H1 (cell line): ENCODE results near the gene RUVBL1. TPM values are rescaled to one million over a fixed set of nuclear protein-coding genes. Genes with fewer than 3 reads are reported as not detected.

Experiments used
- CTCF ChIA-PET: fragments of 300-600 bp; sonication (Branson Sonifier 250); formaldehyde crosslinking; loops from one replicate; lab custom pipeline; 2021; ENCODE audit not compliant: partially characterized antibody; lab: Charles Lee
- POLR2A ChIA-PET: fragments of 300-600 bp; sonication (Branson Sonifier 250); formaldehyde crosslinking; loops from one replicate; lab custom pipeline; 2021; ENCODE audit warnings: inconsistent platforms; ENCODE audit not compliant: partially characterized antibody; lab: Charles Lee
- DNase-seq, 2 experiments: peaks; one replicate each; pipeline versions ENCODE4 v3.0.0 to v3.0.0-alpha.2; 2010 to 2022; ENCODE audit warnings: low spot score in 2 of 2, low read depth in 1 of 2, mixed read lengths in 1 of 2
- FAIRE-seq: peaks from 2 replicates; lab custom pipeline; 2011; peaks lifted over from hg19 to GRCh38; lab: Jason Lieb, UNC
- H2AFZ ChIP-seq: 2 replicates; pipeline ENCODE4 v1.8.1; 2012; ENCODE audit warnings: low read length, inconsistent platforms
- H2AK5ac ChIP-seq: 2 replicates; pipeline ENCODE4 v1.6.1; 2013; ENCODE audit warnings: low read depth, low read length
- H2BK120ac ChIP-seq: replicated peaks from 2 replicates; pipeline ENCODE3; 2013; ENCODE audit warnings: low read depth, low read length, inconsistent platforms
- H2BK12ac ChIP-seq: 2 replicates; pipeline ENCODE4 v1.6.1; 2013; ENCODE audit warnings: low read depth, low read length
- H2BK15ac ChIP-seq: 2 replicates; pipeline ENCODE4 v1.6.1; 2013; ENCODE audit warnings: low read length
- H2BK20ac ChIP-seq: 2 replicates; pipeline ENCODE4 v1.6.1; 2013; ENCODE audit warnings: low read length
- H2BK5ac ChIP-seq: 2 replicates; pipeline ENCODE4 v1.6.1; 2013; ENCODE audit warnings: low read depth, low read length
- H3K14ac ChIP-seq: 2 replicates; pipeline ENCODE4 v1.6.1; 2013; ENCODE audit warnings: inconsistent platforms; ENCODE audit not compliant: insufficient read length
- H3K18ac ChIP-seq: 2 replicates; pipeline ENCODE4 v1.6.1; 2013; ENCODE audit warnings: low read length; ENCODE audit errors: extremely low read depth
- H3K23ac ChIP-seq: 2 replicates; pipeline ENCODE4 v1.6.1; 2013; ENCODE audit warnings: inconsistent platforms; ENCODE audit not compliant: insufficient read length
- H3K23me2 ChIP-seq: 2 replicates; pipeline ENCODE4 v1.6.1; 2013; ENCODE audit warnings: low read depth, low read length
- H3K27ac ChIP-seq: 2 replicates; pipeline ENCODE4 v1.6.1; 2011; ENCODE audit warnings: low read depth, low read length, inconsistent platforms
- H3K27me3 ChIP-seq, 4 experiments: replicated peaks in 1 of 4; 1 replicate in 1 of 4; 2 replicates in 3 of 4; pipeline versions ENCODE4 v1.6.1 to v1.8.1; 2011 to 2013; ENCODE audit warnings: low read length in 3 of 4, mild to moderate bottlenecking in 3 of 4, inconsistent platforms in 2 of 4, mixed read lengths in 2 of 4, moderate library complexity in 1 of 4; ENCODE audit not compliant: control insufficient read depth in 3 of 4, insufficient read depth in 3 of 4; ENCODE audit errors: extremely low read depth in 1 of 4
- H3K36me3 ChIP-seq, 4 experiments: 2 replicates each; pipeline versions ENCODE4 v1.6.1 to v1.8.1; 2011 to 2013; ENCODE audit warnings: mild to moderate bottlenecking in 4 of 4, low read length in 3 of 4, moderate library complexity in 2 of 4, control low read depth in 1 of 4, inconsistent platforms in 1 of 4; ENCODE audit not compliant: insufficient read depth in 4 of 4, control insufficient read depth in 2 of 4
- H3K4ac ChIP-seq: replicated peaks from 2 replicates; pipeline ENCODE3; 2013; ENCODE audit warnings: low read length, low read depth, mixed read lengths, inconsistent platforms; ENCODE audit not compliant: insufficient read length
- H3K4me1 ChIP-seq, 4 experiments: replicated peaks in 1 of 4; 1 replicate in 1 of 4; 2 replicates in 3 of 4; pipeline versions ENCODE4 v1.6.1 to v1.8.1; 2011 to 2013; ENCODE audit warnings: low read length in 3 of 4, inconsistent platforms in 2 of 4, mixed read lengths in 1 of 4; ENCODE audit not compliant: insufficient read depth in 4 of 4, control insufficient read depth in 3 of 4
- H3K4me2 ChIP-seq, 2 experiments: 2 replicates each; pipeline versions ENCODE4 v1.6.1 to v1.8.1; 2011 to 2013; ENCODE audit warnings: low read depth in 2 of 2, low read length in 2 of 2, control low read depth in 1 of 2, inconsistent platforms in 1 of 2, mild to moderate bottlenecking in 1 of 2; ENCODE audit not compliant: insufficient read depth in 1 of 2
- H3K4me3 ChIP-seq, 4 experiments: fragments of 200-600, 300-600 bp in 1 of 4; sonication (generic), shearing (Covaris generic), sonication (Bioruptor Twin) in 1 of 4; 2 replicates each; pipeline versions ENCODE4 v1.5.1 to v1.8.1; 2011 to 2016; ENCODE audit warnings: low read length in 4 of 4, low read depth in 3 of 4, control low read depth in 2 of 4, inconsistent platforms in 2 of 4, mild to moderate bottlenecking in 2 of 4, mixed read lengths in 1 of 4, moderate library complexity in 1 of 4; ENCODE audit not compliant: insufficient read depth in 2 of 4; ENCODE audit errors: extremely low read depth in 1 of 4
- H3K56ac ChIP-seq: replicated peaks from 2 replicates; pipeline ENCODE3; 2013; ENCODE audit warnings: low read depth, mild to moderate bottlenecking, mixed read lengths, low read length, inconsistent platforms; ENCODE audit not compliant: insufficient read length
- H3K79me1 ChIP-seq: 2 replicates; pipeline ENCODE4 v1.6.1; 2013; ENCODE audit warnings: low read depth, low read length, control low read depth
- H3K79me2 ChIP-seq, 2 experiments: 2 replicates each; pipeline versions ENCODE4 v1.6.1 to v1.8.1; 2012 to 2013; ENCODE audit warnings: low read length in 2 of 2, mild to moderate bottlenecking in 2 of 2, inconsistent platforms in 1 of 2; ENCODE audit not compliant: insufficient read depth in 2 of 2, control insufficient read depth in 1 of 2
- H3K9ac ChIP-seq, 4 experiments: replicated peaks in 1 of 4; 1 replicate in 1 of 4; 2 replicates in 3 of 4; pipeline versions ENCODE4 v1.6.1 to v1.8.1; 2011 to 2013; ENCODE audit warnings: low read depth in 3 of 4, low read length in 3 of 4, control low read depth in 2 of 4, mild to moderate bottlenecking in 2 of 4, moderate library complexity in 2 of 4, inconsistent platforms in 1 of 4; ENCODE audit errors: extremely low read depth in 1 of 4
- H3K9me3 ChIP-seq, 2 experiments: 2 replicates each; pipeline versions ENCODE4 v1.6.1 to v1.8.1; 2012 to 2013; ENCODE audit warnings: mild to moderate bottlenecking in 2 of 2, moderate library complexity in 2 of 2, control low read depth in 1 of 2, inconsistent platforms in 1 of 2, low read depth in 1 of 2, low read length in 1 of 2, mixed read lengths in 1 of 2; ENCODE audit not compliant: insufficient read depth in 2 of 2
- H4K20me1 ChIP-seq, 2 experiments: replicated peaks in 1 of 2; 2 replicates each; pipeline versions ENCODE3 to v1.8.1; 2011 to 2013; ENCODE audit warnings: inconsistent platforms in 2 of 2, low read length in 2 of 2, mild to moderate bottlenecking in 1 of 2; ENCODE audit not compliant: insufficient read depth in 2 of 2, control insufficient read depth in 1 of 2
- H4K5ac ChIP-seq: 2 replicates; pipeline ENCODE4 v1.6.1; 2013; ENCODE audit warnings: low read length, low read depth, mixed read lengths, inconsistent platforms; ENCODE audit not compliant: insufficient read length
- H4K8ac ChIP-seq: 2 replicates; pipeline ENCODE4 v1.8.0; 2013; ENCODE audit warnings: mild to moderate bottlenecking, moderate library complexity, low read length, inconsistent platforms; ENCODE audit not compliant: insufficient read depth; ENCODE audit errors: extremely low read depth
- H4K91ac ChIP-seq: replicated peaks from 2 replicates; pipeline ENCODE3; 2013; ENCODE audit warnings: low read length, mixed read lengths, inconsistent platforms; ENCODE audit not compliant: insufficient read length
- ASH2L ChIP-seq: fragments of 200-600, 300-600 bp; sonication (generic); IDR thresholded peaks from one replicate; pipeline ENCODE4 v1.7.1; 2017; ENCODE audit warnings: low read length
- ATF2 ChIP-seq: IDR thresholded peaks from 2 replicates; pipeline ENCODE4 v1.6.1; 2012; ENCODE audit warnings: low read length, inconsistent platforms
- BRCA1 ChIP-seq: IDR thresholded peaks from 2 replicates; pipeline ENCODE4 v1.6.1; 2012; ENCODE audit warnings: low read depth, low read length, improper control_type of control experiment
- CBX5 ChIP-seq: fragments of 300-800, 300-1000 bp; sonication (generic); IDR thresholded peaks from 2 replicates; pipeline ENCODE4 v1.7.1; 2016; ENCODE audit warnings: antibody characterized with exemption, low read length, low read depth
- CEBPB ChIP-seq: IDR thresholded peaks from 2 replicates; pipeline ENCODE4 v1.6.1; 2012; ENCODE audit warnings: low read depth, low read length
- E2F6 ChIP-seq: IDR thresholded peaks from 2 replicates; pipeline ENCODE4 v1.6.1; 2012; ENCODE audit warnings: inconsistent platforms
- EGR1 ChIP-seq: IDR thresholded peaks from 2 replicates; pipeline ENCODE4 v1.6.1; 2011; ENCODE audit warnings: low read depth, low read length, borderline replicate concordance
- FOSL1 ChIP-seq: IDR thresholded peaks from 2 replicates; pipeline ENCODE4 v1.6.1; 2011; ENCODE audit warnings: mild to moderate bottlenecking, low read depth, low read length, moderate library complexity; ENCODE audit not compliant: insufficient read depth
- HDAC6 ChIP-seq: IDR thresholded peaks from one replicate; pipeline ENCODE4 v1.7.1; 2012; ENCODE audit warnings: low read depth, mild to moderate bottlenecking, inconsistent platforms, low read length, moderate library complexity
- TEAD4 ChIP-seq: IDR thresholded peaks from 2 replicates; pipeline ENCODE4 v1.6.1; 2012; ENCODE audit warnings: low read depth, low read length, inconsistent platforms, mixed read lengths
- ZNF274 ChIP-seq: IDR thresholded peaks from 2 replicates; pipeline ENCODE4 v1.7.0; 2012; ENCODE audit warnings: low read length, borderline replicate concordance; ENCODE audit errors: extremely low read depth
- WGBS, 2 experiments: shearing (Covaris generic) in 1 of 2; methylation state at CpG; one replicate each; pipeline versions ENCODE4 v1.1.6 to v1.1.7; 2013 to 2015; ENCODE audit warnings: low lambda C conversion rate in 2 of 2, mixed read lengths in 2 of 2, inconsistent platforms in 1 of 2, low coverage in 1 of 2, missing lambda C conversion rate in 1 of 2; ENCODE audit not compliant: insufficient replicate concordance in 2 of 2, insufficient coverage in 1 of 2, insufficient read length in 1 of 2; ENCODE audit errors: extremely low coverage in 1 of 2, missing lambda C conversion rate in 1 of 2; 5-methylcytosine and 5-hydroxymethylcytosine counted together
- polyA plus RNA-seq, 7 experiments: library from polyadenylated mRNA; depleted of rRNA in 3 of 7; stranded (reverse) in 5 of 7; unstranded in 2 of 7; fragments of >200 nt in 5 of 7; fragments of 200-250 nt in 2 of 7; gene quantifications; 1 replicate in 5 of 7; 2 replicates in 1 of 7; 4 replicates in 1 of 7; pipeline versions ENCODE4 v1.2.1 to v1.2.3, GENCODE V29; 2011 to 2013; ENCODE audit warnings: missing spikeins in 2 of 7, mixed read lengths in 2 of 7
- total RNA-seq: library from RNA; stranded (reverse); fragmentation: NEBNext Ultra II Directional; extraction: Animal tissue kit (Norgen Biotek cat#: 25700); gene quantifications from 2 replicates; pipeline ENCODE4 v1.2.1, GENCODE V29; 2021

The RUVBL1 gene
- total and polyA plus RNA-seq, 2 of the 8 experiments (the other 6 are each of a cell fraction or from before 2014, with no cell fraction given): 112 to 135 TPM

GRCh38 chr3:128051459-128051836 lies 72.2 kb downstream of the RUVBL1 start:
- Histone ChIP-seq H3K79me1 (peaks cover 7% of the 10 kb centered on the region), H4K91ac (no peak overlapping the region), H2BK15ac (peak overlapping the region; percentile 75; the same call in 1 of the 2 replicates), H2BK120ac (no peak overlapping the region), H3K27me3 (no peaks in the 10 kb centered on the region), H3K79me2 (peaks cover 5 to 30% of the 10 kb centered on the region in 2 experiments; a peak in 3 of 4 replicates), H3K4me2 (peak overlapping the region; percentile 93 to 98), H3K4me3 (peak overlapping the region; percentile 80 to 92 (median 85)), H3K4ac (no peak overlapping the region), H3K23me2 (peaks cover 12% of the 10 kb centered on the region), H4K8ac (no peak overlapping the region), H2BK12ac (no peak overlapping the region), H3K36me3 (peaks cover 2 to 31% (median 16%) of the 10 kb centered on the region in 4 experiments), H4K5ac (no peak overlapping the region), H3K14ac (no peak overlapping the region), H3K9ac (peak overlapping the region in 3 of 4 experiments; percentile 66 to 75 (median 68); a peak in 6 of 7 replicates), H3K23ac (no peak overlapping the region), H2AK5ac (no peak overlapping the region), H4K20me1 (peaks cover 0 to 7% of the 10 kb centered on the region in 2 experiments), H2BK5ac (peak overlapping the region; percentile 71), H3K9me3 (no peaks in the 10 kb centered on the region), H3K56ac (no peak overlapping the region), H2BK20ac (no peak overlapping the region), H3K4me1 (peaks cover 0 to 7% (median 2%) of the 10 kb centered on the region in 4 experiments; a peak in 4 of 7 replicates), H2AFZ (peak overlapping the region; percentile 90), H3K27ac (no peak overlapping the region), H3K18ac (0 out of 2 replicates have a peak overlapping the region, but pooled peaks have one; percentile 51)
- DNase-seq (no peak), FAIRE-seq (no peak)
- ChIA-PET POLR2A (interaction anchor here (0.7 to 1.6 kb wide), 5 partner anchors 10 to 141 kb away, joined by 3 to 6 read pairs (median 4); partner anchors contain the start of gene RUVBL1), CTCF (no interaction called here)
- 17% methylated on average over 9 of the region's 10 CpGs; no CpG with 5 or more reads in 1 of the 2 experiments for WGBS, 2 experiments
- TF ChIP-seq E2F6 (no peak), CBX5 (no peak), EGR1 (no peak), ZNF274 (no peak), HDAC6 (no peak), ATF2 (peak; percentile 90), TEAD4 (0 out of 2 replicates have a peak, but pooled peaks have one; percentile 15), ASH2L (peak; percentile 0), FOSL1 (no peak), BRCA1 (no peak), CEBPB (peak; percentile 27; the same call in 1 of the 2 replicates)
